GM12878 (cell line): ENCODE results near the gene CSH2. TPM values are rescaled to one million over a fixed set of nuclear protein-coding genes. Genes with fewer than 3 reads are reported as not detected.
"Not testable (repeated sequence)": the region's sequence is repeated elsewhere in the genome, so short reads cannot be mapped to it uniquely, and the experiment has no call there.

Source experiments
- ATAC-seq: fragments of 200-7000 bp; cut with Tn5 transposase; 3 replicates; pipeline ENCODE4 v1.9.1; 2020; ENCODE audit warnings: mild to moderate bottlenecking, moderate library complexity
- BruUV-seq: library from RNA; stranded (reverse); fragments of 400-500 nt; replicated peaks from 2 replicates; lab custom pipeline; 2021; lab: Mats Ljungman, UMichigan
- CTCF ChIA-PET: fragments of 300-600 bp; sonication (Branson Sonifier 250); formaldehyde crosslinking; extraction: SDS; loops from one replicate; lab custom pipeline; 2021; ENCODE audit warnings: inconsistent platforms; lab: Yijun Ruan, JAX
- POLR2A ChIA-PET: fragments of 350-600 bp; formaldehyde crosslinking; extraction: SDS; loops from one replicate; lab custom pipeline; 2021; ENCODE audit warnings: inconsistent platforms; lab: Charles Lee
- RAD21 ChIA-PET: fragments of 300-600 bp; sonication (Branson Sonifier 250); formaldehyde crosslinking; loops from one replicate; lab custom pipeline; 2023; ENCODE audit warnings: antibody characterized with exemption; ENCODE audit not compliant: unreplicated experiment; lab: Charles Lee
- SMC1A ChIA-PET: fragments of 300-600 bp; sonication (Branson Sonifier 250); formaldehyde crosslinking; loops from one replicate; lab custom pipeline; 2023; ENCODE audit not compliant: unreplicated experiment, uncharacterized antibody; lab: Charles Lee
- DNase-seq: peaks from one replicate; pipeline ENCODE4 v3.0.0-alpha.2; 2011; ENCODE audit warnings: low read depth, low spot score
- FAIRE-seq: peaks from 3 replicates; lab custom pipeline; 2011; peaks lifted over from hg19 to GRCh38; lab: Jason Lieb, UNC
- H2AFZ ChIP-seq: 2 replicates; pipeline ENCODE4 v1.6.0; 2011; ENCODE audit warnings: low read depth, low read length, control low read depth; ENCODE audit not compliant: control insufficient read depth
- H3K27ac ChIP-seq: 2 replicates; pipeline ENCODE4 v1.5.1; 2011; ENCODE audit warnings: control low read depth; ENCODE audit not compliant: control insufficient read depth, insufficient read depth
- H3K27me3 ChIP-seq, 2 experiments: replicated peaks in 1 of 2; 2 replicates each; pipeline versions ENCODE4 v1.6.0 to v1.6.1; 2011; ENCODE audit warnings: low read length in 1 of 2; ENCODE audit not compliant: control insufficient read depth in 2 of 2, insufficient read depth in 2 of 2
- H3K36me3 ChIP-seq, 2 experiments: 2 replicates each; pipeline ENCODE4 v1.5.1; 2011; ENCODE audit warnings: low read length in 1 of 2; ENCODE audit not compliant: control insufficient read depth in 2 of 2, insufficient read depth in 2 of 2
- H3K4me1 ChIP-seq: 2 replicates; pipeline ENCODE4 v1.6.1; 2011; ENCODE audit warnings: mild to moderate bottlenecking, low read length, moderate library complexity, mixed read lengths; ENCODE audit not compliant: control insufficient read depth, insufficient read depth
- H3K4me2 ChIP-seq: 2 replicates; pipeline ENCODE4 v1.6.0; 2011; ENCODE audit warnings: control low read depth; ENCODE audit not compliant: control insufficient read depth, insufficient read depth
- H3K4me3 ChIP-seq: fragments of 200-600 bp; sonication (generic); 2 replicates; pipeline ENCODE4 v1.5.1; 2016
- H3K79me2 ChIP-seq: 2 replicates; pipeline ENCODE4 v1.6.0; 2011; ENCODE audit warnings: low read length; ENCODE audit not compliant: control insufficient read depth, insufficient read depth
- H3K9ac ChIP-seq: 2 replicates; pipeline ENCODE4 v1.8.0; 2011; ENCODE audit warnings: low read length, control low read depth, mixed read lengths; ENCODE audit not compliant: control insufficient read depth, insufficient read depth
- H3K9me3 ChIP-seq: replicated peaks from 3 replicates; pipeline ENCODE4 v1.5.1; 2011; ENCODE audit warnings: mild to moderate bottlenecking, low read length; ENCODE audit not compliant: control insufficient read depth, insufficient read depth
- H4K20me1 ChIP-seq: 2 replicates; pipeline ENCODE4 v1.6.0; 2011; ENCODE audit not compliant: control insufficient read depth, insufficient read depth
- BHLHE40 ChIP-seq, 2 experiments: fragments of 450-650 bp in 1 of 2; IDR thresholded peaks; 2 replicates each; pipeline ENCODE4 v1.6.1; 2011 to 2017; ENCODE audit warnings: low read depth in 2 of 2, borderline replicate concordance in 1 of 2, improper control_type of control experiment in 1 of 2, low read length in 1 of 2, mild to moderate bottlenecking in 1 of 2
- MEF2B ChIP-seq: fragments of 450-650 bp; IDR thresholded peaks from 2 replicates; pipeline ENCODE4 v1.6.1; 2018; ENCODE audit warnings: mild to moderate bottlenecking, moderate library complexity; ENCODE audit not compliant: partially characterized antibody, poor library complexity, severe bottlenecking
- MTA2 ChIP-seq: fragments of 450-650 bp; IDR thresholded peaks from 2 replicates; pipeline ENCODE4 v1.6.1; 2016; ENCODE audit warnings: low read depth, mild to moderate bottlenecking, moderate library complexity
- NBN ChIP-seq: fragments of 450-650 bp; IDR thresholded peaks from 2 replicates; pipeline ENCODE4 v1.6.1; 2016
- WGBS: methylation state at CpG from one replicate; pipeline ENCODE4 v1.1.6; 2016; ENCODE audit warnings: low lambda C conversion rate; ENCODE audit not compliant: insufficient replicate concordance, insufficient coverage; ENCODE audit errors: missing lambda C conversion rate; 5-methylcytosine and 5-hydroxymethylcytosine counted together
- in situ Hi-C: fragments of 300-500 bp; cut with MboI; formaldehyde crosslinking; loops from 9 replicates; pipeline ENCODE4 v1.14.3; 2018; ENCODE audit warnings: mixed read lengths
- intact Hi-C: fragments of 100-400 bp; cut with micrococcal nuclease; formaldehyde crosslinking; loops from one replicate; pipeline ENCODE4 v1.14.2; 2022; ENCODE audit not compliant: unreplicated experiment
- polyA plus RNA-seq, 11 experiments: library from polyadenylated mRNA; depleted of rRNA in 4 of 11; unstranded in 6 of 11; stranded (reverse) in 5 of 11; fragments of >200 nt; fragmentation: Nextera tagmentation in 4 of 11; fragmentation: Illumina TruSeq in 1 of 11; extraction: Ambion mirVana in 4 of 11; extraction: Trizol in 1 of 11; gene quantifications; 1 replicate in 1 of 11; 2 replicates in 10 of 11; pipeline versions ENCODE4 v1.2.1 to v1.2.3, GENCODE V29; 2011 to 2016; ENCODE audit warnings: inconsistent platforms in 2 of 11, missing spikeins in 2 of 11, low read depth in 1 of 11
- total RNA-seq, 4 experiments: library from RNA; depleted of rRNA in 3 of 4; stranded (reverse); fragments of >200 nt in 3 of 4; fragmentation: Illumina TruSeq in 1 of 4; extraction: Trizol in 1 of 4; gene quantifications; 2 replicates each; pipeline versions ENCODE4 v1.2.1 to v1.2.3, GENCODE V29; 2013 to 2021
- TF ChIP-seq, protein P1 (sequence below): fragments of 450-650 bp; IDR thresholded peaks from 2 replicates; pipeline ENCODE4 v1.6.1; 2017; ENCODE audit warnings: mild to moderate bottlenecking, low read depth, inconsistent platforms; ENCODE audit not compliant: poor library complexity, severe bottlenecking
- TF ChIP-seq, protein P2 (sequence below): fragments of 450-650 bp; IDR thresholded peaks from 2 replicates; pipeline ENCODE4 v1.6.1; 2016; ENCODE audit warnings: mild to moderate bottlenecking

Gene CSH2
- total and polyA plus RNA-seq, 10 of the 15 experiments (the other 5 are each of a cell fraction or from before 2014, with no cell fraction given) = not detected

DNA sequence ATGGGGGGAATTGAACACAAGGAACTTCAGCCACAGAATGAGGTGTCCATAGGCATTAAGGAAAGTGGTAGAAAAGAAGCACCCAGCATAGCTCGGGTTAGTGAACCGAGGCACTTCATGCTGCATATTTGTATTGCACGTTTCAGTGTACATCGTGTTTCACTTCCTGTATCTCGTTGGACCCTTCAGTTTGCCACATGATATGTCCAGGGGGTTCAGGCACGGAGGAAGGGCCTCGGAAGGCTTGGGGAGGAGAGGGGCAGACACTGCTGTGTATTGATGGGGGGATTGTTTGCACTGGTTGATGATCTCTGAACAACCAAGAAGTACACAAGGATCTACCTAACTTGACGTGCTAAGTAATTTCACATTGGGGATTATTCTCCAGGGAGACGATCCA, 48.9 kb upstream of the CSH2 start (continued):
- TF ChIP-seq MEF2B = peak; percentile 80
- TF ChIP-seq MTA2 = peak; percentile 45; the same call in 1 of the 2 replicates
- peak; percentile 52 to 91; a peak in 3 of 4 replicates for TF ChIP-seq BHLHE40 (IDR thresholded peaks at IDR 0.05; ENCODE audit: borderline replicate concordance in 1 of 2, low read depth in 2 of 2, low read length in 1 of 2)
- TF ChIP-seq NBN = 0 out of 2 replicates have a peak, but pooled peaks have one; percentile 65
- TF ChIP-seq, protein P1, sequence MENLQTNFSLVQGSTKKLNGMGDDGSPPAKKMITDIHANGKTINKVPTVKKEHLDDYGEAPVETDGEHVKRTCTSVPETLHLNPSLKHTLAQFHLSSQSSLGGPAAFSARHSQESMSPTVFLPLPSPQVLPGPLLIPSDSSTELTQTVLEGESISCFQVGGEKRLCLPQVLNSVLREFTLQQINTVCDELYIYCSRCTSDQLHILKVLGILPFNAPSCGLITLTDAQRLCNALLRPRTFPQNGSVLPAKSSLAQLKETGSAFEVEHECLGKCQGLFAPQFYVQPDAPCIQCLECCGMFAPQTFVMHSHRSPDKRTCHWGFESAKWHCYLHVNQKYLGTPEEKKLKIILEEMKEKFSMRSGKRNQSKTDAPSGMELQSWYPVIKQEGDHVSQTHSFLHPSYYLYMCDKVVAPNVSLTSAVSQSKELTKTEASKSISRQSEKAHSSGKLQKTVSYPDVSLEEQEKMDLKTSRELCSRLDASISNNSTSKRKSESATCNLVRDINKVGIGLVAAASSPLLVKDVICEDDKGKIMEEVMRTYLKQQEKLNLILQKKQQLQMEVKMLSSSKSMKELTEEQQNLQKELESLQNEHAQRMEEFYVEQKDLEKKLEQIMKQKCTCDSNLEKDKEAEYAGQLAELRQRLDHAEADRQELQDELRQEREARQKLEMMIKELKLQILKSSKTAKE = peak; percentile 20
- TF ChIP-seq, all 136 proteins: peak for 10; not testable (repeated sequence) for 126

DNA sequence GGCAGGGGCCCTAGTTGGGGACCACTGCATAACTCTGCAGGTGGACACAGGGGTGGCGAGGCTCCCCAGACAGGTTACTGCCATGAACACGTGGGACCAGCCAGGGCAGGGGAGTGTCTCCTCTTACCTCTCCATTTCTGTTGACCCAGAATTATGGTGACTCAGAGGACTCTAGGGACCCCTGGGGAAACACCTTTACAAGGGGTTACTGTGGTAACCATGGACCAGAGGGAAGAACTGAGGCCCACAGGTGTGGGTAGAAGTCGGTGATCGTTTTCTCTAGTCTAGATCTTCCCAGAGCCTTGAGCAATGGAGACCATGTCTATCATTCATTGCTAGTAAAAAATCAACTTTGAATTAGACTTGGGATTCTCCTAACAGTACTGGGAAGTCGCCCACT, 47.3 kb upstream of the CSH2 start:
- H3K79me2 ChIP-seq, FAIRE-seq, BruUV-seq, H3K4me2 ChIP-seq, H3K27me3 ChIP-seq, H3K36me3 ChIP-seq: not testable (repeated sequence)
- RAD21 ChIA-PET = interaction anchor here (1.0 to 9.2 kb wide), 11 partner anchors 13 to 212 kb away, joined by 3 to 288 read pairs (median 35); partner anchors contain the start of genes CD79B, ERN1 and ICAM2
- POLR2A ChIA-PET = interaction anchor here (2.7 to 2.8 kb wide), 2 partner anchors 11 to 26 kb away, joined by 20 to 22 read pairs; partner anchors contain the start of gene CD79B
- peak; percentile 5; the same call in 1 of the 3 replicates for ATAC-seq
- TF ChIP-seq, protein P2, sequence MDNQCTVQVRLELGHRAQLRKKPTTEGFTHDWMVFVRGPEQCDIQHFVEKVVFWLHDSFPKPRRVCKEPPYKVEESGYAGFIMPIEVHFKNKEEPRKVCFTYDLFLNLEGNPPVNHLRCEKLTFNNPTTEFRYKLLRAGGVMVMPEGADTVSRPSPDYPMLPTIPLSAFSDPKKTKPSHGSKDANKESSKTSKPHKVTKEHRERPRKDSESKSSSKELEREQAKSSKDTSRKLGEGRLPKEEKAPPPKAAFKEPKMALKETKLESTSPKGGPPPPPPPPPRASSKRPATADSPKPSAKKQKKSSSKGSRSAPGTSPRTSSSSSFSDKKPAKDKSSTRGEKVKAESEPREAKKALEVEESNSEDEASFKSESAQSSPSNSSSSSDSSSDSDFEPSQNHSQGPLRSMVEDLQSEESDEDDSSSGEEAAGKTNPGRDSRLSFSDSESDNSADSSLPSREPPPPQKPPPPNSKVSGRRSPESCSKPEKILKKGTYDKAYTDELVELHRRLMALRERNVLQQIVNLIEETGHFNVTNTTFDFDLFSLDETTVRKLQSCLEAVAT = peak; percentile 82
- TF ChIP-seq MEF2B = peak; percentile 43
- TF ChIP-seq, all 136 proteins: peak for 2; not testable (repeated sequence) for 134
- H2AFZ ChIP-seq, DNase-seq, H3K9ac ChIP-seq, intact Hi-C loops, H3K4me3 ChIP-seq, H4K20me1 ChIP-seq, H3K27ac ChIP-seq, H3K9me3 ChIP-seq: not testable (repeated sequence)
- 35% methylated on average over 5 of the region's 5 CpGs for WGBS
- SMC1A ChIA-PET = interaction anchor here (0.8 to 14.0 kb wide), 13 partner anchors 11 to 212 kb away, joined by 3 to 248 read pairs (median 30); partner anchors contain the start of genes CD79B and ICAM2
- in situ Hi-C loops = loop anchor here (5.0 kb wide), 2 partner anchors 102 to 212 kb away; partner anchors contain the start of genes ERN1 and ICAM2
- H3K4me1 ChIP-seq = peaks cover 19% of the 10 kb centered on the region
- CTCF ChIA-PET = interaction anchor here (1.5 to 17.4 kb wide), 10 partner anchors 9 to 212 kb away, joined by 3 to 481 read pairs (median 82); partner anchors contain the start of genes CD79B, ERN1 and ICAM2

DNA sequence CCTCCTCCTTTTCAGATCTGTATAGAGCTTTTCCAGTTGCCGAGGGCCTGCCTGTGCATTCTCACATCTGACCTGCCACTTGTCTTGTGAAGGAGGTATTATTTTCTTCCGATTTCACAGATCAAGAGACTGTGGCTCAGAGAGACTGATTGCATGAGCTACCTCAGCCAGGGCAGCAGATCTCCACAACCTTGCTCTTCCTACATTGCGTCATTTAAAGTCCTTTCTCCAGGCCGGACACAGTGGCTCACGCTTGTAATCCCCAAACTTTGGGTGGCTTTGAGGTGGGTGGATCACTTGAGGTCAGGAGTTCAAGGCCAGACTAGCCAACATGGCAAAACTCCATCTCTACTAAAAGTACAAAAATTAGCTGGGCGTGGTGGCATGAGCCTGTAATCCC, 46.6 kb upstream of the CSH2 start:
- intact Hi-C loops, ATAC-seq, H3K36me3 ChIP-seq, H3K27ac ChIP-seq, H2AFZ ChIP-seq, H3K27me3 ChIP-seq, H3K4me3 ChIP-seq, H4K20me1 ChIP-seq, H3K9ac ChIP-seq, DNase-seq, BruUV-seq, FAIRE-seq, H3K4me2 ChIP-seq, H3K9me3 ChIP-seq, H3K79me2 ChIP-seq: not testable (repeated sequence)
- H3K4me1 ChIP-seq = peaks cover 16% of the 10 kb centered on the region
- RAD21 ChIA-PET = interaction anchor here (0.9 to 9.2 kb wide), 18 partner anchors 9 to 212 kb away, joined by 3 to 288 read pairs (median 11); partner anchors contain the start of genes CD79B, ERN1 and ICAM2
- CTCF ChIA-PET = interaction anchor here (0.5 to 17.4 kb wide), 39 partner anchors 8 to 360 kb away, joined by 3 to 481 read pairs (median 5); partner anchors contain the start of genes CD79B, ERN1 and ICAM2
- WGBS = 50% methylated on average over 6 of the region's 6 CpGs
- in situ Hi-C loops = loop anchor here (5.0 kb wide), 2 partner anchors 102 to 212 kb away; partner anchors contain the start of genes ERN1 and ICAM2
- POLR2A ChIA-PET = interaction anchor here (0.6 to 2.8 kb wide), 10 partner anchors 12 to 547 kb away, joined by 3 to 22 read pairs (median 4); partner anchors contain the start of gene CD79B
- SMC1A ChIA-PET = interaction anchor here (0.6 to 14.0 kb wide), 23 partner anchors 12 to 225 kb away, joined by 3 to 248 read pairs (median 5); partner anchors contain the start of genes CD79B and ICAM2
